A549 treated with CORT108297 at 1 μM for 4 hours (cell line): ENCODE data around the gene SERPIND1. TPM values are rescaled to one million over a fixed set of nuclear protein-coding genes. Genes with fewer than 3 reads are reported as not detected.

Experiments
- total RNA-seq: library from RNA; stranded (reverse); fragments of 200-300 nt; extraction: Qiagen RNA extraction; gene quantifications from 5 replicates; pipeline ENCODE4 v1.2.3, GENCODE V29; 2022

Gene SERPIND1, protein sequence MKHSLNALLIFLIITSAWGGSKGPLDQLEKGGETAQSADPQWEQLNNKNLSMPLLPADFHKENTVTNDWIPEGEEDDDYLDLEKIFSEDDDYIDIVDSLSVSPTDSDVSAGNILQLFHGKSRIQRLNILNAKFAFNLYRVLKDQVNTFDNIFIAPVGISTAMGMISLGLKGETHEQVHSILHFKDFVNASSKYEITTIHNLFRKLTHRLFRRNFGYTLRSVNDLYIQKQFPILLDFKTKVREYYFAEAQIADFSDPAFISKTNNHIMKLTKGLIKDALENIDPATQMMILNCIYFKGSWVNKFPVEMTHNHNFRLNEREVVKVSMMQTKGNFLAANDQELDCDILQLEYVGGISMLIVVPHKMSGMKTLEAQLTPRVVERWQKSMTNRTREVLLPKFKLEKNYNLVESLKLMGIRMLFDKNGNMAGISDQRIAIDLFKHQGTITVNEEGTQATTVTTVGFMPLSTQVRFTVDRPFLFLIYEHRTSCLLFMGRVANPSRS
- total RNA-seq = 0.05 to 0.08 TPM in 2 of 5 replicates, not detected in the others

DNA sequence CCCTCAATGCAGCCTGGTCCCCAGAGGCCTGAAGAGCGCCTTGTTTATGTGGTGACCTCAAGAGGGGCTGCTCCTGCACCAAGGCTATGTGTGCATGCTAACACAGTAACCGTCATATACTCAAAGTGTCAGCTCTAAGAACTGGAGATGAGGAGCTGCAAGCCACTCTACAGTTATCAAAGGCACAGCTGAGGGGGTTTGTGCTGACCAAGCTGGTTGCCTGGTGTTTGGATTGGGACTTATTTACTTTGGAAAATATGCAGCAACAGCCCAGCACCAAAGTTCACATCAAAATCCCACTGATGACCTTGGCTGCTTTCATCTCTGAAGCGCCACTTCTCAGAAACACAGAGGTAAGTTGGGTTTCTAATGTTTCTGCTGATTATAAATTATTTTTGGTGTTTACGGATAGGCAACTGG lies at the start of gene SERPIND1:
Gene SERPIND1, plus strand, starts transcription at position 321 of the 420 bp plus-strand sequence. CDS start 5,200 bp downstream, outside the sequence.

Other genes with a start within 250 kb of the SERPIND1 start
- gene PI4KA, start 84.7 kb downstream of the SERPIND1 start, total RNA-seq = 19.5 to 22.7 TPM (median 21.5 TPM) in 5 replicates
- 16.0 to 17.9 TPM (median 16.8 TPM) in 5 replicates for gene SNAP29, start 84.9 kb downstream of the SERPIND1 start, total RNA-seq
- 19.8 to 24.9 TPM (median 21.3 TPM) in 5 replicates for gene CRKL, start 143.3 kb downstream of the SERPIND1 start, total RNA-seq
- gene AIFM3, start 193.1 kb downstream of the SERPIND1 start, total RNA-seq = 2.1 to 4.6 TPM (median 4.3 TPM) in 5 replicates
- 12.8 to 22.5 TPM (median 19.1 TPM) in 5 replicates for gene LZTR1, start 208.2 kb downstream of the SERPIND1 start, total RNA-seq
- gene THAP7, start 228.0 kb downstream of the SERPIND1 start, total RNA-seq = 15.4 to 27.5 TPM (median 25.5 TPM) in 5 replicates
- 0.35 to 1.1 TPM (median 0.70 TPM) in 5 replicates for gene P2RX6, start 241.1 kb downstream of the SERPIND1 start, total RNA-seq